GM21367 (cell line): Measurements from ENCODE around the gene NIT1.

Source experiments
- ATAC-seq: cut with Tn5 transposase; IDR thresholded peaks from one replicate; pipeline ENCODE4 v1.9.1; 2021; ENCODE audit not compliant: unreplicated experiment

Gene NIT1

GRCh38 chr1:161145832-161146231, 27.9 kb downstream of the NIT1 start:
- ATAC-seq: no peak

GRCh38 chr1:161153176-161153575, 35.3 kb downstream of the NIT1 start:
- ATAC-seq: no peak

DNA sequence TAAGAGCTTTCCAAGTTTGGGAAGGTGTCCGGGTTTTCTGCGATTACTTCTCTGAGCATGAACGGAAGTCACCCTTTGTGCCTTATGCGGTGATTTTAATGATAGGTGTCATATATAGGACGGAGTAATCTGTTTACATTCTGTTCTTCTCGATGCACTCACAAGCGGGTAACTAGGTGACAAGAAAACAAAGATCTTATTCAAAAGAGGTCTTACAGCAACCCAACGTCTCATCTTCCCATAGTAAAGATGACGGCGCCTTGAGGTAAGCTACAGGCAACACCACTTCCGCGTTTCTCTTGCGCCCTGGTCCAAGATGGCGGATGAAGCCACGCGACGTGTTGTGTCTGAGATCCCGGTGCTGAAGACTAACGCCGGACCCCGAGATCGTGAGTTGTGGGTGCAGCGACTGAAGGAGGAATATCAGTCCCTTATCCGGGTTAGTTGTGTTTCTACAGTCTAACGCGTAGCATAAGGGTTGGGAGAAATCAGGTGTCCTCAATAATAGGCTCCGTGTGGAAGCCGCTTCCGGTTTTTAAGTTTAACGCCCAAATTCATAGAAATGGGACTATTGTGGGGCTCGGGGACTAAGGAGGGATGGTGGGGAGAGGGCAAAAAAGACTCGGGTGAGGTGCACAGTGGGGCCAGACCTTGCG, 35.9 kb downstream of the NIT1 start, which contains the start of gene UFC1:
UFC1 (plus strand) TSS at position 297 of the 656 bp plus-strand sequence; CDS start at position 317, 20 bp downstream.
- no peak for ATAC-seq

- ATAC-seq: no peak
Measured at GRCh38 chr1:161157867-161158266, 40.0 kb downstream of the NIT1 start.

DNA sequence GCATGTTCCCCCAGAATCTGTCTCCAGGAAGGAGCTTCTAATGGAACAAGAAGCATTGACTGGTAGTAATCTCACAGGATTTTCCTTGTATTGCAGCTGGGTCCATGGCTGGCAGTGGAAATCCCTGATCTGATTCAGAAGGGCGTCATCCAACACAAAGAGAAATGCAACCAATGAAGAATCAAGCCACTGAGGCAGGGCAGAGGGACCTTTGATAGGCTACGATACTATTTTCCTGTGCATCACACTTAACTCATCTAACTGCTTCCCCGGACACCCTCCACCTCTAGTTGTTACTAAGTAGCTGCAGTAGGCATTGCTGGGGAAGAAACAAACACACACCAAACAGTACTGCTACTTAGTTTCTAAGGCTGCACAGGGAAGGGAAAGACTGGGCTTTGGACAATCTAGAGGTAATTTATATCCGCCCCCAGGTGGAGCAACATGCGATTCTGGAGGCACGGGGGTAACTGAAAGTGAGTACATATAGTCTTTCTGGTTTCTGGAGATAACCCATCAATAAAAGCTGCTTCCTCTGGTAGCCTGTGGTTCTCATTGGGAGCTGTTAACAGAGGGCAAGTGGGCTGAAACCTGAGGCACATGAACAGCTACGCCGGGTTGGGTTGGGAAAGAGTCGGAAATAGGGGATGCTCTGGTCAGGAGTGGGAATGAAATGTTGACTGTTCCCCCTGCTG, 40.6 kb downstream of the NIT1 start:
- no peak for ATAC-seq

GRCh38 chr1:161159087-161159912, 41.4 kb downstream of the NIT1 start, which contains the start of gene USP21:
Gene USP21 (plus strand): TSS chr1:161159500. CDS start chr1:161160641, 1,141 bp downstream.
- peak; percentile 73 for ATAC-seq

DNA sequence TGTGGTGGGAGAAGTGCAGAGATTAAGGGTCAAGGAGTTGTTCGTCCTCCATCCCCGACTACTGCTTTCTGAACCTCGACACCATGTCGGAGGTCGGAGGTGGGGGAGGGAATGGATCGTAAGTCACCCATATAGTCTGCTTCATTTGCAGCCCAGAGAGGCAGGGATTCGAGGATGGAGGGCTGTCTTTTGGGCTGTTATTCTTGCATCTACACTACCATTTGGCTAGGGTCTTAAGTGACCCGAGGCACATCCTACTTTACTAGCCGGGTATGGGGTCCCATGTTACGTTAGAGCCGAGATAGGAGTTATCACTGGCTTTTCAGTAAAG, 42.0 kb downstream of the NIT1 start:
- ATAC-seq: no peak

GRCh38 chr1:161160671-161161145, 42.8 kb downstream of the NIT1 start:
- no peak for ATAC-seq

DNA sequence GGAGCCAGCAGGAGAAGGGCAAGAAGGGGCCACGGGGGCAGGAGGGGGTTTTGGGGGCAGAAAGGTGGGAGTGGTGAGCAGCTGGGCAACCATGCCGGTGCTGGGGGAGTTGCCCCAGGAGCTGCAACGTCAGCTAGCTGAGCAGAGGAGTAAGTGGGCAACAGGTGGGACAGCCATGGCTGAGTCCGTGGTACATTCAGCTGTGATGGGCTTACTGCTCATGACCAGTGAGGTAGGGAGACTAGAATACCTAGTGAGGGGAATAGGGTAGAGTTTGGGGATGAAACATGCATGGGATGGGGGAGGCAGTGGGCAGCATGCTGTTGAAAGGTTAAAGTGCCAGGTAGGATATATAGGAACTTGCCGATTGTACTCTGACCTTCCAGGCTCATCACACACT, 43.7 kb downstream of the NIT1 start:
- no peak for ATAC-seq

- no peak for ATAC-seq
Measured at GRCh38 chr1:161162052-161162451, 44.1 kb downstream of the NIT1 start.

DNA sequence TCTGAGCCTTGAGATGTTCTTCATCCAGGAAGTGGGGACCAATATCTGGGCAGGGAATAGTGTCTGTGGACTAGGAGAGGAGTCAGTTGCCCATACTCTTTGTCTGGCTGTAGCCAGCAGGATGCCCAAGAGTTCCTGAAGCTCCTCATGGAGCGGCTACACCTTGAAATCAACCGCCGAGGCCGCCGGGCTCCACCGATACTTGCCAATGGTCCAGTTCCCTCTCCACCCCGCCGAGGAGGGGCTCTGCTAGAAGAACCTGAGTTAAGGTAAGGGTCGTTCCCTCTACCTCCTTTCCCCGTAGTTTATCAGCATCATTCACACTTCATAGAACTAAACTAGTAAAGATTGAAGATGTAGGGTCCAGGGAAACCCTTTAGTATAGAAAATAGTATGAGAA, 44.9 kb downstream of the NIT1 start:
- ATAC-seq: no peak

GRCh38 chr1:161163793-161164192, 45.9 kb downstream of the NIT1 start:
- ATAC-seq: no peak

- no peak for ATAC-seq
Measured at GRCh38 chr1:161164901-161165610, 47.2 kb downstream of the NIT1 start.

DNA sequence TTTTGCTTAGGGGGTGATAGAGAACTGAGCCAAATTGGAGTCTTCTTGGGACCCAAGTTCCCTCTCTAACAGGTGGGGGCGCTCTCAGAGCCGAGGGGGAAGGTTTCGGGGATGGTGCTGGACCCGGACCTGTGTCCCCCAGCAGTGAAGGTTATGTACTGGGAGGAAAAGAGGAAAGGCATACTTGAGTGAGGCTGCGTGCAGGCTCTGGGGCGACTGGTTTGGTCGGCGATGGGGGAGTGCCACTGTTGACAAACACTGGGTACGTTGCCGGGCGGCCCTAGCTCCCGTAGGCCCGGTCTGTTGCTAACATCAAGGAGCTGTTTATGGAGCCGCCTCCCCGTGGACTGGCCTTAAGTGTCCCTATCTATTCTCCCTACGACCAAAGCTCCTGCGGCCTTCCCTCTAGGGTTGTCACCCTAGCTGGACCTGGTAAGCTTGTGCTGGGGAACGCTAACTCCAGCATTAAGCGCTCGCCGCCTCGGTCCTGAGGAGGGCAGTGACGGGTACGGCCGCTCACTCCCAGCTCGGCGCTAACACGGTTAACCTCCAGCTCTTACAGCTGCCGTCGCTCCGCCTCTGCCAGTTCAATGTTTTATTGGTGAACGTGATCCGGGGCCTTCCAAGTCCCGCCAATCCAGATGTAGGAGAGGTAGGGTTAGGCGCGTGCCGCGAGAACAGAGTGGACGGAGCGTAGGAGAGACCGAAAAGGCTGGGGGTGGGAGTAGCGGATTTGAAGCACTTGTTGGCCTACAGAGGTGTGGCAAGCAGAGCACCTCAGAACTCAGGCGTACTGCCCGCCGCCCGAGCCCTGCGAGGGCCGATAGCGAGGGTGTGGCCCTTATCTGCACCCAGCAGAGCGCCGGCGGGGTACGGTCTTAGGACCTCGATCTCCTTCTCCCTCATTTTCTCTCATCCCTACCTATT, 48.1 kb downstream of the NIT1 start, which contains the start of gene PPOX:
PPOX (plus strand) TSS at position 685 of the 927 bp plus-strand sequence. CDS start 422 bp downstream, outside the sequence.
- ATAC-seq: peak; percentile 89

DNA sequence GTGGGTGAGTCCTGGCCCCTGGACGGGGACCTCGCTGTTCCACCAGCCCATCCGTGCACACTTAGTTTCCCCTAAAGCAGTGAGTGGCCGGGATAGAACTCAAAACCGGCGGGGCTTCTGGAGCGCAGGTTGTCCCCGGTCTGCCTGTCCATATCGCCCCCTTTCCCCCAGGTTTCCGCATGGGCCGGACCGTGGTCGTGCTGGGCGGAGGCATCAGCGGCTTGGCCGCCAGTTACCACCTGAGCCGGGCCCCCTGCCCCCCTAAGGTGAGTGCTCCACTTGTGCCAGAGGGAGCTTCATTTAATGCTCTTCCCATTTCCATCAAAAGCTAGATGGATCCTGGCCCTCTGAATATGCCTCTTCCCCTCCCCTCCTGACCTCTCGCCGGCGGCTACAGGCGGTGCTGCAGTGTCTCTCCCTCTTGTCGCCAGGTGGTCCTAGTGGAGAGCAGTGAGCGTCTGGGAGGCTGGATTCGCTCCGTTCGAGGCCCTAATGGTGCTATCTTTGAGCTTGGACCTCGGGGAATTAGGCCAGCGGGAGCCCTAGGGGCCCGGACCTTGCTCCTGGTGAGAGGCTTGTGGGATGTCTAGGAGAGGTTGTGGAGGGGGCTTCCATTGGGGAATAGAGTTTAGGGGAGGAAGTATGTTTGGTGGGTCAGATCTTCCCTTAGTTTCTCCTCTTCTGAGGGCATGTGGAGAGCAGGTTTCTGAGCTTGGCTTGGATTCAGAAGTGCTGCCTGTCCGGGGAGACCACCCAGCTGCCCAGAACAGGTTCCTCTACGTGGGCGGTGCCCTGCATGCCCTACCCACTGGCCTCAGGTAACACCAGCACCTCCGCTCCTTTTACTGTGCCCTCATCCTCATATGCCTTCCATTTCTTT, 49.0 kb downstream of the NIT1 start:
- no peak for ATAC-seq

GRCh38 chr1:161168906-161169305, 51.0 kb downstream of the NIT1 start:
- ATAC-seq: no peak
